Mucosa of descending colon (tissue), 3 donors: Measurements from ENCODE around the gene ATP13A3. TPM values are rescaled to one million over a fixed set of nuclear protein-coding genes. Genes with fewer than 3 reads are reported as not detected.

Experiments used
- ATAC-seq: fragments of 200-7000 bp; cut with Tn5 transposase; one replicate; pipeline ENCODE4 v1.9.1; 2020; ENCODE audit warnings: mild to moderate bottlenecking, moderate library complexity
- DNase-seq, 3 donors: peaks; one replicate each; pipeline ENCODE4 v3.0.0-alpha.2; 2020
- H3K36me3 ChIP-seq: fragments of 200-600 bp; one replicate; pipeline ENCODE4 v1.8.0; 2021; ENCODE audit warnings: low read depth, mild to moderate bottlenecking
- H3K4me1 ChIP-seq: fragments of 200-600 bp; one replicate; pipeline ENCODE4 v1.8.0; 2021; ENCODE audit warnings: low read depth, mild to moderate bottlenecking
- H3K4me3 ChIP-seq: fragments of 200-600 bp; one replicate; pipeline ENCODE4 v1.8.0; 2021; ENCODE audit warnings: mild to moderate bottlenecking
- H3K9me3 ChIP-seq: fragments of 200-600 bp; one replicate; pipeline ENCODE4 v1.8.0; 2021; ENCODE audit warnings: mild to moderate bottlenecking
- intact Hi-C, 2 donors: fragments of 100-400 bp; cut with DNase I in 1 of 2; cut with micrococcal nuclease in 1 of 2; formaldehyde crosslinking; loops; one replicate each; pipeline versions ENCODE4 v1.11.0 to v1.11.1; 2022; cut with DNase I, micrococcal nuclease
- total RNA-seq, 3 donors: library from RNA; stranded (reverse); fragmentation: NEBNext Ultra II Directional in 2 of 3; extraction: Animal tissue kit (Norgen Biotek cat#: 25700) in 2 of 3; gene quantifications; one replicate each; pipeline versions ENCODE4 v1.2.1 to v1.2.4, GENCODE V29; 2021 to 2023
- TF ChIP-seq, protein P1 (sequence below): fragments of 200-600 bp; IDR thresholded peaks from one replicate; pipeline ENCODE4 v1.8.0; 2022; ENCODE audit warnings: antibody characterized with exemption, mild to moderate bottlenecking
- donor health status: DM: no; HTN: no; CAD: no; lungs with moderate emphysema.
- donor health status: DM: no; HTN: no; CAD: no.
- donor health status: DM: no; HTN: yes; CAD: no.

The ATP13A3 gene
- total RNA-seq, 3 donors from 2014 or later, result 76.2 to 96.1 (median 83.9) TPM

DNA sequence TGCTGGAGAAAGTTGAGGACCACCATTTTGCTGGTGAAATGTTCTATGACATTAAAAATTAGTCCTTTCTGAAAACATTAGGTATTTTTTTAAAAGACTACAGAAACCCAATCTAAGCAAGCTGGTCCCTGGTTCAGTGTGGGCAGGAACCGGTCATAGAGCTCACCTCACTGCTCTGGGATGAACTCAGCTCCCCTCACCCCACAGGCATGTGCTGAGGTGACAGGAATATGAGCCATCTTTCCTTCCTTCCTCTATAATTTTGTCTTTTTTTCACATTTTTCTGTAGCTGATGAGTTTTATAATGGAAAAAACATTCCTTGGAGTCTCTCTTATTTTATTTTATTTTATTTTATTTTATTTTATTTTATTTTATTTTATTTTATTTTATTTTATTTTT lies 109.1 kb downstream of the ATP13A3 start:
- no peaks in the 10 kb centered on the region for H3K36me3 ChIP-seq
- no peak for DNase-seq
- intact Hi-C loops, result no loop called here
- TF ChIP-seq, protein P1, sequence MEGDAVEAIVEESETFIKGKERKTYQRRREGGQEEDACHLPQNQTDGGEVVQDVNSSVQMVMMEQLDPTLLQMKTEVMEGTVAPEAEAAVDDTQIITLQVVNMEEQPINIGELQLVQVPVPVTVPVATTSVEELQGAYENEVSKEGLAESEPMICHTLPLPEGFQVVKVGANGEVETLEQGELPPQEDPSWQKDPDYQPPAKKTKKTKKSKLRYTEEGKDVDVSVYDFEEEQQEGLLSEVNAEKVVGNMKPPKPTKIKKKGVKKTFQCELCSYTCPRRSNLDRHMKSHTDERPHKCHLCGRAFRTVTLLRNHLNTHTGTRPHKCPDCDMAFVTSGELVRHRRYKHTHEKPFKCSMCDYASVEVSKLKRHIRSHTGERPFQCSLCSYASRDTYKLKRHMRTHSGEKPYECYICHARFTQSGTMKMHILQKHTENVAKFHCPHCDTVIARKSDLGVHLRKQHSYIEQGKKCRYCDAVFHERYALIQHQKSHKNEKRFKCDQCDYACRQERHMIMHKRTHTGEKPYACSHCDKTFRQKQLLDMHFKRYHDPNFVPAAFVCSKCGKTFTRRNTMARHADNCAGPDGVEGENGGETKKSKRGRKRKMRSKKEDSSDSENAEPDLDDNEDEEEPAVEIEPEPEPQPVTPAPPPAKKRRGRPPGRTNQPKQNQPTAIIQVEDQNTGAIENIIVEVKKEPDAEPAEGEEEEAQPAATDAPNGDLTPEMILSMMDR, result no peak
- ATAC-seq, result no peak
- H3K4me3 ChIP-seq, result no peak overlapping the region
- no peaks in the 10 kb centered on the region for H3K9me3 ChIP-seq
- H3K4me1 ChIP-seq, result no peaks in the 10 kb centered on the region

DNA sequence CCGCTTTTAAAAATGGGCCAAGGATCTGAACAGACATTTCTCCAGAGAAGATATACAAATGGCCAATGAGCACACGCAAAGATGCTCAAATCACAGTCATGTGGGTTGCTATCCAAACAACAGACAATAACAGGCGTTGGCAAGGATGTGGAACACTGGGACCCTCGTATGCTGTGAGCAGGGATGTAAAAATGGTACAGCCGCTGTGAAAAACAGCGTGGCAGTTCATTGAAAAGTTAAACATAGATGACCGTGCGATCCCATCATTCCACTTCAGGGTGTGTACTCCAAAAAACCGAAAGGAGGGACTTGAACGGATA lies 110.6 kb downstream of the ATP13A3 start:
- DNase-seq (no peak), ATAC-seq (no peak)
- no peaks in the 10 kb centered on the region for H3K36me3 ChIP-seq
- H3K4me1 ChIP-seq, result no peaks in the 10 kb centered on the region
- no peaks in the 10 kb centered on the region for H3K9me3 ChIP-seq
- TF ChIP-seq, protein P1, result no peak
- no peak overlapping the region for H3K4me3 ChIP-seq
- intact Hi-C loops, result no loop called here

DNA sequence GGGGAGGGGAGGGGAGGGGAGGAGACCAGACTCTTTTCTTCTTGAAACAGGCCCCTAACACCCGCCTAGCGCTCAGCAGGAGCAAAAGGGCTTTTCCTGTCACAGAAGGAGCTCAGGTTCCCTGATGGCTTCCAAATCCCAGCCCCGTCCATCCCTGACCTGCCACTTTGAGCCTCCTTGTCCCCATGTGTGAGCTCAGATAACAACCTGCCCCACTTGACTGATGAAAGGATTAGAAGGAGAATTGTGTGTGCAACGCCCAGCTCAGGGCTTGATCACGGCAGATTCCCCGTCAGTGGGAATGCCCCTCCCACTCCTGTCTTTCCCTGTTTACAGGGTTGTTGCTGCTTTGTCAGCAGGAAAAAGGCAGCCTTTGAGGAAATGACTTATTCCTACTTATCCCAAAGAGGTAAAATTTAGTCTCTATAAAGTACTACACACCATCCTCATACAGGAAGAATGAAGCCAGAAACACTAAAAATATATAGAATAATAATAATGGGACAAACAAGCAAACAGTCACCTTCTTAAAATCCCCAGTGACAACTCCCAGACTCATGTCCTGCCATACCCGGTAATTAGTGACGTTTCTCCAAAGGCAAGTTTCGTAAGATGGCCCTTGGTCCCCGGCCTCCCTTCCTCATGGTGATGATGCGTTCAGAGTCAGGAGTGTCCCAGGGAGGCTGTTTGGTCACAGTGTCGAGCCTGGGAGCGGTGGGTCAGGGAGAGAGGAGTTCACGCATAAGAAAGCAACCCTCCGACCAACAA lies 111.1 kb downstream of the ATP13A3 start:
- no peaks in the 10 kb centered on the region for H3K4me1 ChIP-seq
- TF ChIP-seq, protein P1, result no peak
- no peaks in the 10 kb centered on the region for H3K9me3 ChIP-seq
- intact Hi-C loops, result no loop called here
- DNase-seq, result no peak
- no peaks in the 10 kb centered on the region for H3K36me3 ChIP-seq
- no peak overlapping the region for H3K4me3 ChIP-seq
- no peak for ATAC-seq

DNA sequence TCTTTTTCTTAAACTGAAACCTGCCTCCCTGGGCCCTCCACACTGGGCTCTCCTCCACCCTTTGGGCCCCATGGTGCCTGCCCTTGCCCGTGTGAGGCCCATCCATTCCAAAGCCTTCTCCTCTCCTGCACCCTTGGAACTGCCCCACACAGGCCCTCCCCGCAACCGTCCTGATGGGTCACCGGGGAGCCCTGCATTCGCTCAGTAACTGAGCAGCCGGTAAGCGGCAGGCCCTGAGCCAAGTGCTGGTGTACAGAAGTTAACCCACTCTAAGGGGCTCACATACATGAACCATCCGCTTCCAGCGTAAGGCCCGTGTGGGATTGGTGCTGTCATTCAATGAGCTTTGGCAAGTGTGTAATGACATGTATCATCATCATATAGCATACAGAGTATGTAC lies 111.9 kb downstream of the ATP13A3 start:
- ATAC-seq, result no peak
- no peaks in the 10 kb centered on the region for H3K36me3 ChIP-seq
- no peak for DNase-seq
- no peaks in the 10 kb centered on the region for H3K9me3 ChIP-seq
- H3K4me1 ChIP-seq, result no peaks in the 10 kb centered on the region
- TF ChIP-seq, protein P1, result no peak
- no peak overlapping the region for H3K4me3 ChIP-seq
- intact Hi-C loops, result no loop called here

DNA sequence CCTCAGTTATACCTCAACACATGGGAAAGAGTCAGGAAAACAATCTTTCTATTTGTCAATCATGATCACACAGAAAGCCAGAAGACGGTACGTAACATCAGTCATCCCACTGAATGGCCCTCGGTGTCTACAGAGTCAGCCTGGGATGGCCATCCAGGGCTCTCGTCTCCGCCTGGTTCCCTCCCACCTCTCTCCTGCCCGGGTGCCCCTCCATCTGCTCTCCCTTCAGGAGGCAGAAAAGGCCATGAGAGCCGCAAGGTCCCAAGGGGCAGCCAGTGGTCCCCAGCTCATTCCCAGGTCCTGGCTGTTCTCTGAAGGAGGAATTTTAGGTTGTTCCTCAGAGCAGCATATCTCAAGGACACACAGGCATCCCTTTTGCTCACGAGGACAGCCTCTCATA lies 112.9 kb downstream of the ATP13A3 start:
- TF ChIP-seq, protein P1, result no peak
- H3K4me3 ChIP-seq, result no peak overlapping the region
- ATAC-seq (no peak), DNase-seq (no peak)
- H3K36me3 ChIP-seq, result no peaks in the 10 kb centered on the region
- no peaks in the 10 kb centered on the region for H3K9me3 ChIP-seq
- intact Hi-C loops, result no loop called here
- no peaks in the 10 kb centered on the region for H3K4me1 ChIP-seq

DNA sequence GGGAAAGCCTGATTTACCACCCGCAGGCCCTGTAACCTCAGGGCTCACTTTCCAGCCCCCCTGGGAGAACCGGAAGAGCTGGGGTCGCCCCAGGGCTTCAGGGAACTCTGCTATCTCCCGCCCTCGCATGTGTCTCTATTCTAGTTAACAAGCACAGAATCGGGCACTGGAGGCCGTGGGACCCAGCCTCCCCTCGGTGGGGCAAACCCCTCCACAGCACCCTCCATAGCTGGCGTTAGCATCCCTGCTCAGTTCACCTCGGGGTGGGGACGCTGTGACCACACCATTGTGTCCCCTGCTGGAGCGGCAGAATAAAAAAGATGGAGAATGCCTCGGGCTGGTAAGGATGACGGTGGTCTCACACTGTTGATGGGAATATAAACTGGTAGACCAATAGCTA lies 113.8 kb downstream of the ATP13A3 start:
- intact Hi-C loops, result no loop called here
- no peaks in the 10 kb centered on the region for H3K4me1 ChIP-seq
- ATAC-seq (no peak), DNase-seq (no peak)
- H3K9me3 ChIP-seq, result no peaks in the 10 kb centered on the region
- H3K4me3 ChIP-seq, result no peak overlapping the region
- TF ChIP-seq, protein P1, result no peak
- no peaks in the 10 kb centered on the region for H3K36me3 ChIP-seq
